ENCODE data around the gene SDHAF1. TPM values are rescaled to one million over a fixed set of nuclear protein-coding genes. Genes with fewer than 3 reads are reported as not detected.
"Not testable (repeated sequence)": the region's sequence is repeated elsewhere in the genome, so short reads cannot be mapped to it uniquely, and the experiment has no call there.

The SDHAF1 gene
- polyA plus RNA-seq, 1 donor from 2014 or later = 53.7 TPM

DNA sequence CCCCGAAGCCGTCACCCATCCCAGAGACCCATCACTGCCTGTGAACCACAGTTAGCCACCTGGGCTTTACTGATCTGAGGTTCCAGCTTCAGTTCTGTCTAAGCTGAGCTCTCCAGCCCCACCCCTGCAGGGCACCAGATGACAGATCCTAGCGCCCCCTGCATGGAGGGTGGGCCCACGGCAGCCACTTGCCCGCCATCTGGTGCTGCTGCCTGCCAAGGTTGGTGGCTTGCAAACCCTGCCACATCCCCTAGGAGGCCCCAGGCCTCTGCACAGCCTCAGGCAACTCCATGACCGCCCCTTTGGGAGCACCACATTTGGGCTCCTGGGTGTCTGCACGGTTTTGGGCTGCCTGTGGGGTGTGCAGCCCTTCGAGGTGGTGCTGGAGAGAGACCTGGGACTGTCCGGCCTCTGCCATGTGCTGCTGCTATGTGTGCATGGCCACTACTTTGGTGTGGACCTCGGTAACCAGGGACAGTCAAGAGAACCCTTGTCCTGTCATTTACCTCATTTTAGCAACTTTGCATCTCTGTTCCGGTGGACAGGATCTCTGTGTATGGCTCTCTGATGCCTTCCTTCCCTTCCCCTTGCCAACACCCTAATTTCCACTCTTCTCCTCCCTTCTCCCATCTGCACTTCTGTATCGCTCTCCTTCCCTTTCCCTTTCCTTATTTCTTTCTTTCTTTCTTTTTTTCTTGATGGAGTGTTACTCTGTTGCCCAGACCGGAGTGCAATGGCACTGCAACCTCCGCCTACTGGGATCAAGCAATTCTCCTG, 17.4 kb upstream of the SDHAF1 start:
- Mint-ChIP-seq H3K36me3 (no peaks in the 10 kb centered on the region), H3K27ac (no peak overlapping the region), H3K4me3 (no peak overlapping the region), H3K4me1 (no peaks in the 10 kb centered on the region), H3K27me3 (peaks cover 23% of the 10 kb centered on the region), H3K9me3 (peaks cover 0 to 2% (median 0%) of the 10 kb centered on the region in 3 donors)

DNA sequence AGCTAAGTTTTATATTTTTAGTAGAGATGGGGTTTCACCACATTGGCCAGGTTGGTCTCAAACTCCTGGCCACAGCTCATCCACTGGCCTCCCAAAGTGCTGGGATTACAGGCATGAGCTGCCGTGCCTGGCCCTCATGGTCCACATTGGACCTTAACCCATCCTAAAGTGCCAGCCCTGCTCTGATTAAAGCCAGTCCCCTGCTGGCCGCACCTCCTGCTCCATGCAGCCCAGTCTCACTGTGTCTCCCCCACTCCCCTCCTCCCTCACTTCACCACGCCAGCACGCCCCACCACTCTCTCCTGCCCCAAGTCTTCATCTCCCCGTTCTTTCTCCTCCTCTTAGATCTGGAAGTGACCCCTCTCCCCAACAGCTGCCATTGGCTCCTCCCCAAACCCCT, 16.7 kb upstream of the SDHAF1 start:
- no peak overlapping the region for H3K4me3 Mint-ChIP-seq
- H3K9me3 Mint-ChIP-seq = peaks cover 0 to 2% (median 0%) of the 10 kb centered on the region in 3 donors
- H3K36me3 Mint-ChIP-seq = no peaks in the 10 kb centered on the region
- H3K4me1 Mint-ChIP-seq = no peaks in the 10 kb centered on the region
- peaks cover 23% of the 10 kb centered on the region for H3K27me3 Mint-ChIP-seq
- no peak overlapping the region for H3K27ac Mint-ChIP-seq

- H3K4me3 Mint-ChIP-seq = no peak overlapping the region
- H3K4me1 Mint-ChIP-seq = no peaks in the 10 kb centered on the region
- no peak overlapping the region for H3K27ac Mint-ChIP-seq
- H3K9me3 Mint-ChIP-seq = peaks cover 0 to 2% (median 0%) of the 10 kb centered on the region in 3 donors
- H3K36me3 Mint-ChIP-seq = no peaks in the 10 kb centered on the region
- peaks cover 25% of the 10 kb centered on the region for H3K27me3 Mint-ChIP-seq
These were observed 16.1 kb upstream of the SDHAF1 start for GRCh38 chr19:35978832-35979365.

DNA sequence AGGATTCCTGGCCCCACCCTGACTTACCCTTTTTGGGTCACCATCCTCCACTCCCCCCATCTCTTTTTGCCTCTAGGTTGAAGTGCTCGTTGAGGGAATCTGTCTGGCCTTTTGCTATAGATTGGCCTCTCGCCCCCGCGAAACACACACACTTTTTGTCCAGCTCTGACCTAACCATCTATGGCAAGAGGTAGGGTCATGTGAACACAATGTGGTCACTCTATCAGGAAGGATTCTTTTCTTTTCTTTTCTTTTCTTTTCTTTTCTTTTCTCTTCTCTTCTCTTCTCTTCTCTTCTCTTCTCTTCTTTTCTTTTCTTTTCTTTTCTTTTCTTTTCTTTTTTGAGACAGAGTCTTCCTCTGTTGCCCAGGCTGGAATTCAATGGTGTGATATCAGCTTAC, 14.0 kb upstream of the SDHAF1 start:
- not testable (repeated sequence) for H3K27ac Mint-ChIP-seq, H3K9me3 Mint-ChIP-seq, H3K4me3 Mint-ChIP-seq, H3K4me1 Mint-ChIP-seq, H3K36me3 Mint-ChIP-seq
- H3K27me3 Mint-ChIP-seq = peaks cover 35% of the 10 kb centered on the region

DNA sequence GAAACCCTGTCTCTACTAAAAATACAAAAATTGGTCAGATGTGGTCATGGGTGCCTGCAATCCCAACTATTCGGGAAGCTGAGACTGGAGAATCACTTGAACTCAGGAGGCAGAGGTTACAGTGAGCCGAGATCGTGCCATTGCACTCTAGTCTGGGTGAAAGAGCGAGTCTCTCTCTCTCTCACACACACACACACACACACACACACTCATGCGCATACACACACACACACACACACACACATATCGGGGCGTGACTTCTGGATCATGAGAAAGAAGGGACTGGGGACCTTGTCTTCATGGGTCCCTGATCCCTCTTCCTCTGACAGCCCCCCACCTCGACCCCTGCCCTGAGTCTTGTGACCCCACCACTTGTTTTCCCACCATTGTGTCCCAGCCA, 11.8 kb upstream of the SDHAF1 start:
- Mint-ChIP-seq H3K4me3 (no peak overlapping the region), H3K27me3 (peaks cover 27% of the 10 kb centered on the region), H3K4me1 (peaks cover 0 to 3% (median 0%) of the 10 kb centered on the region in 3 donors), H3K36me3 (no peaks in the 10 kb centered on the region), H3K27ac (no peak overlapping the region), H3K9me3 (peaks cover 0 to 2% (median 0%) of the 10 kb centered on the region in 3 donors)

DNA sequence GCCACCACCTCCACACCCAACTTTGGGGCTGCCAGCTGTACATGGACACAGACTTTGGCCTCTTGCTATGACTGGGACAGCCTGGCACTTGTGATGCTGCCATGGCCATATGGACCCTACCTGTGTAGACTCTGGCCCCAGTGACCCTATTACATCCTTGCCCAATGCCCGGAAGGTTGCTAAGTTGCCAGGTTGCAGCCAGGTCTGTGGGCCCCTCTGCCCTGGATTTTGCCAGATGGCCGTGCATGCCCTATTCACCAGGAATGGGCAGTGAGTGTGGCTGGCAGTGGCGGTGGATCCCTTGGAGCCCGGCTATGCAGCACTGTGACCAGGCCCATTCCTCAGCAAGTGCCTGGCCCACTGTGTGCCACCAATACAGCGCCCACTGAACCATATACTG, 8.9 kb upstream of the SDHAF1 start:
- Mint-ChIP-seq H3K4me3 (peak overlapping the region in 3 of 4 donors; percentile 75 to 96 (median 90)), H3K36me3 (no peaks in the 10 kb centered on the region), H3K4me1 (peaks cover 0 to 3% (median 0%) of the 10 kb centered on the region in 3 donors), H3K27ac (peak overlapping the region in 2 of 3 donors; percentile 28 to 46), H3K27me3 (peaks cover 15% of the 10 kb centered on the region), H3K9me3 (no peaks in the 10 kb centered on the region)

DNA sequence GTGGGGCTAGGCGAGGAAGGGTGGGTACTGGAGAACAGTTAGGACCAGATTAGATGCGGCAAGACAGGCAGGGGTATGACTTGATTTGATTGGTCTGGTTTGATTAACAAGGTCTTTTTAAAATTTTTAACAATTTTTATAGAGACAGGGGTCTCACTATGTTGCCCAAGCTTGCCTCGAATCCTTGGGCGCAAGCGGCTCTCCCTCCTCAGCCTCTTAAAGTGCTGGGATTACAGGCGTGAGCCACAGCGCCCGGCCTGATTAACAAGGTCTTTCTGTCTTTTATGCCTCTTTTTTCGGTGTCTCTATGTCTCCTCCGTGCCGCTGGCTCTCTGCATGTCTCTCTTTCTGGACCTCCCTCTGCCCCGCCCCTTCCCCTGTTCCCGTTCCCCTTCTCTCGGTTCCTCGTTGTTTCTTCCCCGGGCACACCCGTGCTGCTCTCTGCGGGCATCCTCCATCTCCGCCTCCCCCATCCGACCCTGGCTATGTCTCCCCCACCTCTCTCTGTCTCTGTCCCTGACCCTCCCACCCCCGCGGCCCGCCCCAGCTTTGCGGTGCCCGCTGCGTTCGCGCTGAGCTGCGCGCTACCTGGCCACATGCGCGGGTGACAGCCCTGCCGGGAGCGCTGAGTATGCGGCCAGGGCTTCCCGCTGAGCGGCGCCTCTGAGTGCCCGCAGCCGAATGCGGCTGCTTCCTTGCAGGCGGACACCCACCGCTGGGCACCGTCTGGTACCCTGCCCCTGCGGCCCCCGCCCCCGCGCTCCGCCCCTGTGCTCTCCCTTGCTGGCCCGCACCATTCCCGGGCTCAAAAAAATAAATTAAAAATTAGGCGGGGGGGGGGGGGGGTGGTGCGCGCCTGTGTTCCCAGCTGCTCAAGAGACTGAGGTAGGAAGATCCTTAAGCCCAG, 8.1 kb upstream of the SDHAF1 start:
- H3K27me3 Mint-ChIP-seq = peaks cover 13% of the 10 kb centered on the region
- no peaks in the 10 kb centered on the region for H3K36me3 Mint-ChIP-seq
- peaks cover 0 to 3% (median 0%) of the 10 kb centered on the region in 3 donors for H3K4me1 Mint-ChIP-seq
- peak overlapping the region in 1 of 3 donors; percentile 46 for H3K27ac Mint-ChIP-seq
- no peaks in the 10 kb centered on the region for H3K9me3 Mint-ChIP-seq
- peak overlapping the region; percentile 75 to 96 (median 92) for H3K4me3 Mint-ChIP-seq

DNA sequence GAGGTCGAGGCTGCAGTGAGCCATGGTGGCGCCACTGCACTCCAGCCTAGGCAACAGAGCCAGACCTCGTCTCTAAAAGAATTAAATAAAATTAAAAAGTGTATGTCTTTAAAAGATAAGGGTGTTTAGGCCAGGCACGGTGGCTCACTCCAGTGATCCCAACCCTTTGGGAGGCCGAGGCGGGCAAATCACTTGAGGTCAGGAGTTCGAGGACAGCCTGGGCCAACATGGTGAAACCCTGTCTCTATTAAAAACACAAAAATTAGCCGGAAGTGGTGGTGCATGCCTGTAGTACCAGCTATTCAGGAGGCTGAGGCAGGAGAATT, 7.5 kb upstream of the SDHAF1 start:
- Mint-ChIP-seq H3K4me3 (peak overlapping the region; percentile 75 to 96 (median 92)), H3K27ac (no peak overlapping the region), H3K4me1 (peaks cover 0 to 3% (median 0%) of the 10 kb centered on the region in 3 donors), H3K36me3 (no peaks in the 10 kb centered on the region), H3K27me3 (peaks cover 13% of the 10 kb centered on the region), H3K9me3 (no peaks in the 10 kb centered on the region)

DNA sequence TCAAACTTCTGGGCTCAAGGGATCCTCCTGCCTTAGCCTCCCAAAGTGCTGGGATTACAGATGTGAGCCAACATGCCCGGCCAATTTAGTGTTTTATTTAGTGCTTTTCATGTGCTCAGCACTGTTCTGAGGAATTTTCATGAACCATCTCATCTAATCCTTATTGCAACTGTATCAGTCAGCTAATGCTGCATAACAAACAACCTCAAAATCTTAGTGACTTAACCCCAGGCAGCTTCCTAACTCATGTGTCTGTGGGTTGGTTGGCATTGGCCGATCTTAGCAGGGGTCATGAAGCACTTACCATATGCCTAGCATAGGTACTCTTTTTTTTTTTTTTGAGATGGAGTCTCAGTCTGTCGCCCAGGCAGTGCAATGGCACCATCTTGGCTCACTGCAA, 6.2 kb upstream of the SDHAF1 start:
- Mint-ChIP-seq H3K27me3 (peaks cover 12% of the 10 kb centered on the region), H3K27ac (no peak overlapping the region), H3K9me3 (no peaks in the 10 kb centered on the region), H3K36me3 (no peaks in the 10 kb centered on the region), H3K4me3 (peak overlapping the region in 2 of 4 donors; percentile 41 to 75), H3K4me1 (peaks cover 0 to 3% (median 0%) of the 10 kb centered on the region in 3 donors)

DNA sequence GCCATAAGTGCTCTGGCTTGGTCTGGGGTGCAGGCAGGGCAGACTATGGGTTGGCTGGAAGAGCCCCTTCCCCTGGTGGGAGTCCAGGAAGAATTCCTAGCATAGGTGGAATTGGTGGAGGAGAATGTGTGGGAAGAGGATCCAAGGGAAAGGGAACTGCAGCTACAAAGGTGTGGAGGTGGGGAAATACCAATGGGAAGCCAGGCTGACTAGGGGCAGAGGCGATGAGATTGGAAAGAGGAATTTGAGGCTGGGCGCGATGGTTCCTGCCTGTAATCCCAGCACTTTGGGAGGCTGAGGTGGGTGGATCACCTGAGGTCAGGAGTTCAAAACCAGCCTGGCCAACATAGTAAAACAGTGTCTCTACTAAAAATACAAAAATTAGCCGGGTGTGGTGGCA, 4.8 kb upstream of the SDHAF1 start:
- peaks cover 3% of the 10 kb centered on the region for H3K27me3 Mint-ChIP-seq
- no peaks in the 10 kb centered on the region for H3K9me3 Mint-ChIP-seq
- H3K27ac Mint-ChIP-seq = no peak overlapping the region
- peaks cover 2% of the 10 kb centered on the region for H3K36me3 Mint-ChIP-seq
- H3K4me1 Mint-ChIP-seq = peaks cover 4 to 6% (median 5%) of the 10 kb centered on the region in 3 donors
- H3K4me3 Mint-ChIP-seq = peak overlapping the region in 1 of 4 donors; percentile 47

DNA sequence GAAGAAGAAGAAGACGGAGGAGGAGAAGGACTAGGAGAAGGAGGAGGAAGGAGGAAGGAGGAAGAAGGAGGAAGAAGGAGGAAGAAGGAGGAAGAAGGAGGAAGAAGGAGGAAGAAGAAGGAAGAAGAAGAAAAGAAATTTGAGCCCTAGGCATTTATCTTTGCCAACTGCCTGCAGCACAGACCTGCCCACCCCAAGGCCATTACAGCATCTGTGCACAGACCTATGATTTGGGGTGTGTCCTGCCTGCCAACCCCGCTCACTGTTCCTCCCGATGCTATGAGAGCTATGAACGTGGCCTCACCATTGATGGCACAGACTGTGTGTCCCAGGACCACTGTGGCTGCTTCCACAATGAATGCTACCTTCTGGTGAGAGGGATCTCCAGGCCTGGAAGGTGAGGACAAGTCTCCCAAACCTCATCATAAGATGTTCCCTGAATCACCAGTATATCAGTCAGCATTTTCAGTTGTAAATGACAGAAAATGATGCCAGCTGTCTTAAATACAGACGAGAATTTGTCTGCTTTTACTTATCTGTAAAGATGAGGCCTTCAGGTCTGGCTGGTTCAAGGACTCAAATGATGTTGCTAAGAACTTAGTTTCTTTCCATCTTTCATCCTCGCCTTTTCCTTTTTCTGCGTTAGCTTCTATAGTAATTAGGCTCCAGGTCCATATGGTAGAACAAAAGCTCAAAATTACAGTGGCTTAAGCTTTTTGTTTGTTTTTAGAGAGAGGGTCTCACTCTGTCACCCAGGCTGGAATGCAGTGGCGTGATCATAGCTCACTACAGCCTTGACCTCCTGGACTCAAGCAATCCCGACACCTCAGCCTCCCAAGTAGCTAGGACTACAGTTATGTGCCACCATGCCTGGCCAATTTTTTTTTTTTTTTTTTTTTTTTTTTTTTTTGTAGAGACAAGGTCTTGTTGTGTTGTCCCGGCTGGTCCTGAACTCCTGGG, 3.9 kb upstream of the SDHAF1 start:
- Mint-ChIP-seq H3K4me3 (peak overlapping the region in 1 of 4 donors; percentile 95), H3K27ac (peak overlapping the region in 1 of 3 donors; percentile 57), H3K4me1 (peaks cover 8 to 10% (median 9%) of the 10 kb centered on the region in 3 donors), H3K27me3 (no peaks in the 10 kb centered on the region), H3K36me3 (peaks cover 2% of the 10 kb centered on the region), H3K9me3 (no peaks in the 10 kb centered on the region)

DNA sequence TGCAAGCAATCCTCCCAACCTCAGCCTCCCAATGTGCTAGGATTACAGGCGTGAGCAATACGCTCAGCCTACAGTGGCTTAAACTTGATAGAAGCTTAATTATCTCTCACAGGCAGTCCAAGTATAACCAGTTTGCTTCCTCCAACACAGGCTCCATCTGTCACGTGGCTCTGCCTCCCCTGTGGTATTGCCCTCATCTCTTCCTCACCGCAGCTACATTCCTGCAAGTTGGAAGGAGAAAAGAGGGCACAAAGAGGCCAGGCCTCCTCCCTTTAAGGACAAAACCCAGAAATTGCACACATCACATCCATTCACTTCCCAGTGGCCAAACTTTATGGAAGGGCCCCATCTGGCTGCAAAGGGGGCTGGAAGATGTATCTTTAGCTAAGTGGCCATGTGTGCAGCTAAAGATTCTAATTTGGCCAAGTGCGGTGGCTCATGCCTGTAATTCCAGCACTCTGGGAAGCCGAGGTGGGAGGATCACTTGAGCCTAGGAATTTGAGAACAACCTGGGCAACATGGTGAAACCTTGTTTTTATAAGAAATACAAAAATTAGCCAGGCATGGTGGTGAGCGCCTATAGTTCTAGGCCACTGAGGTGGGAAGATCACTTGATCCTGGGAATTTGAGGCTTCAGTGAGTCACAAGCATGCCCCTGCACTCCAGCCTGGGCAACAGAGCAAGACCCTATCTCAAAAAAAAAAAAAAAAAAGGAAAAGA, 3.1 kb upstream of the SDHAF1 start:
- Mint-ChIP-seq H3K4me3 (peak overlapping the region in 2 of 4 donors; percentile 41 to 95), H3K27me3 (no peaks in the 10 kb centered on the region), H3K27ac (peak overlapping the region in 1 of 3 donors; percentile 78), H3K36me3 (peaks cover 2% of the 10 kb centered on the region), H3K9me3 (no peaks in the 10 kb centered on the region), H3K4me1 (peaks cover 10 to 16% (median 15%) of the 10 kb centered on the region in 3 donors)

DNA sequence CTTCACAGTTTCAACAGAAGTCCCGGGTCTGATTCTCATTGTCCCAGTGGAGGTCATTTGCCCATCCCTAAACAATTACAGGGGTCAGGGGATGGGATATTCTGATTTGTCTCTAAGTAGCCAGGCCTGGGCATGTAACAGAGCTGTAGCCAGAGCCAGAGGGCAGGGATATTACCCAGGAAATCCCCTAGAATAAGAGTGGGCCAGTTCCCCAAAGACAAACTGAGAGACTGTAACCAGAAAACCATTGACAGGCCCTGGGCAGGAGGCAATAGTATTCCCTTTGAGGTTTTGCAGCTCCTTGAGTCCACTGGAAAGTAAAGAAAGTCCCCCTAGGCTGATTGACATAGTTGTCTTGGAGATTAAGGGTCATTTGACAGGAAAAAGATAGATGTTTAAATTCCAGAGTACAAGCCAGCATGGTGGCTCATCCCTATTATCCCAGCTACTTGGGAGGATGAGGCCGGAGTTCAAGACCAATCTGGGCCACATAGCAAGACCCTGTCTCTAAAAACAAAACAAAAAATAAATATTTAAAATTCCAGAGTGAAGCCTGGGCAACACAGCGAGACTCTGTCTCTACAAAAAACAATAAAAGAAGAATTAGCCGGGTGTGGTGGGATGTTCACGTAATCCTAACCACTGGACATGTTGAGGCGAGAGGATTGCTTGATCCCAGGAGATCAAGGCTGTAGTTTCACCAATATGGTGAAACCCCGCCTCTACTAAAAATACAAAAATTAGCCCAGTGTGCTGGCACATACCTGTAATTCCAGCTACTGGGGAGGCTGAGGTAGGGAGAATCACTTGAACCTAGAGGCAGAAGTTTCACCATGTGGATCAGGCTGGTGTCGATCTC, 1.9 kb upstream of the SDHAF1 start:
- H3K4me1 Mint-ChIP-seq = peaks cover 10 to 21% (median 18%) of the 10 kb centered on the region in 3 donors
- no peaks in the 10 kb centered on the region for H3K9me3 Mint-ChIP-seq
- no peaks in the 10 kb centered on the region for H3K27me3 Mint-ChIP-seq
- peaks cover 2% of the 10 kb centered on the region for H3K36me3 Mint-ChIP-seq
- no peak overlapping the region for H3K27ac Mint-ChIP-seq
- peak overlapping the region in 2 of 4 donors; percentile 21 to 95 for H3K4me3 Mint-ChIP-seq

All from IgD-negative memory B cell (primary cell).